Measurements from ENCODE around the gene EXOC6.

The EXOC6 gene

DNA sequence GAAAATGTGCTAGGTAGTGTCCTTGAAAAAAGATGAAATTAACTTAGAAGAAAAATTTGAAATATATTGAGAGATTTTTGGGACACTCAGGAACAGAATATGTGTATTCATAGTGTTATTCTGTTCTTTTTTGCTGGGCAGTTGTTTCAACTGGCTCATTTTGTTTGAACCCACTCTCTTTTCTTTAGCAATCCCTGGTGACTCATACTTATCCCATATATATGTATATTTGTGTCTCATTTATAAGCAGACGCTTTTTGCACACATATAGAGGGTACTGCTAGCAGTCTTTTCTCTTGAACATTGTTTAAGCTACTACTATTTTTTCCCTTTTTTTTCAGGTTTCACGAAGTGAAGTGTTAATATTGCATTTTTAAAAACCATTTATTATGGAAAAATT lies 1.9 kb downstream of the EXOC6 start:
- Histone ChIP-seq H3K4me3 (ENCODE audit: low read length) (no peak overlapping the region), H3K9me3 (ENCODE audit: control insufficient read depth, low read length) (peaks cover 4% of the 10 kb centered on the region), H3K9ac (ENCODE audit: low read length) (no peak overlapping the region), H3K4me1 (ENCODE audit: control insufficient read depth, insufficient read depth, low read length) (peaks cover 4% of the 10 kb centered on the region), H3K27me3 (replicated peaks; ENCODE audit: control insufficient read depth, insufficient read depth, low read length) (peaks cover 13% of the 10 kb centered on the region), H3K36me3 (ENCODE audit: control insufficient read depth, insufficient read depth, low read length, severe bottlenecking) (no peaks in the 10 kb centered on the region)
- peak; percentile 28 for DNase-seq (ENCODE audit: low read depth)

GRCh38 chr10:92851003-92851402 lies 2.7 kb downstream of the EXOC6 start:
- peaks cover 5% of the 10 kb centered on the region for H3K9me3 ChIP-seq (ENCODE audit: control insufficient read depth, low read length)
- no peak for DNase-seq (ENCODE audit: low read depth)
- no peak overlapping the region for H3K4me3 ChIP-seq (ENCODE audit: low read length)
- H3K4me1 ChIP-seq (ENCODE audit: control insufficient read depth, insufficient read depth, low read length), result peaks cover 4% of the 10 kb centered on the region
- H3K36me3 ChIP-seq (ENCODE audit: control insufficient read depth, insufficient read depth, low read length, severe bottlenecking), result no peaks in the 10 kb centered on the region
- H3K27me3 ChIP-seq (replicated peaks; ENCODE audit: control insufficient read depth, insufficient read depth, low read length), result peaks cover 13% of the 10 kb centered on the region
- H3K9ac ChIP-seq (ENCODE audit: low read length), result no peak overlapping the region

- Histone ChIP-seq H3K4me3 (ENCODE audit: low read length) (no peak overlapping the region), H3K36me3 (ENCODE audit: control insufficient read depth, insufficient read depth, low read length, severe bottlenecking) (no peaks in the 10 kb centered on the region), H3K9ac (ENCODE audit: low read length) (no peak overlapping the region), H3K4me1 (ENCODE audit: control insufficient read depth, insufficient read depth, low read length) (no peaks in the 10 kb centered on the region), H3K9me3 (ENCODE audit: control insufficient read depth, low read length) (peaks cover 42% of the 10 kb centered on the region), H3K27me3 (replicated peaks; ENCODE audit: control insufficient read depth, insufficient read depth, low read length) (no peaks in the 10 kb centered on the region)
- no peak for DNase-seq (ENCODE audit: low read depth)
Measured at GRCh38 chr10:92855560-92855959, 7.2 kb downstream of the EXOC6 start.

- H3K36me3 ChIP-seq (ENCODE audit: control insufficient read depth, insufficient read depth, low read length, severe bottlenecking), result no peaks in the 10 kb centered on the region
- DNase-seq (ENCODE audit: low read depth), result no peak
- no peaks in the 10 kb centered on the region for H3K27me3 ChIP-seq (replicated peaks; ENCODE audit: control insufficient read depth, insufficient read depth, low read length)
- H3K9ac ChIP-seq (ENCODE audit: low read length), result no peak overlapping the region
- no peaks in the 10 kb centered on the region for H3K4me1 ChIP-seq (ENCODE audit: control insufficient read depth, insufficient read depth, low read length)
- H3K4me3 ChIP-seq (ENCODE audit: low read length), result no peak overlapping the region
- H3K9me3 ChIP-seq (ENCODE audit: control insufficient read depth, low read length), result peaks cover 42% of the 10 kb centered on the region
Measured at GRCh38 chr10:92857904-92858514, 9.7 kb downstream of the EXOC6 start.

- no peak overlapping the region for H3K4me3 ChIP-seq (ENCODE audit: low read length)
- H3K9me3 ChIP-seq (ENCODE audit: control insufficient read depth, low read length), result no peaks in the 10 kb centered on the region
- no peaks in the 10 kb centered on the region for H3K27me3 ChIP-seq (replicated peaks; ENCODE audit: control insufficient read depth, insufficient read depth, low read length)
- H3K9ac ChIP-seq (ENCODE audit: low read length), result no peak overlapping the region
- no peaks in the 10 kb centered on the region for H3K4me1 ChIP-seq (ENCODE audit: control insufficient read depth, insufficient read depth, low read length)
- H3K36me3 ChIP-seq (ENCODE audit: control insufficient read depth, insufficient read depth, low read length, severe bottlenecking), result no peaks in the 10 kb centered on the region
- no peak for DNase-seq (ENCODE audit: low read depth)
Measured at GRCh38 chr10:92867235-92867634, 18.9 kb downstream of the EXOC6 start.

DNA sequence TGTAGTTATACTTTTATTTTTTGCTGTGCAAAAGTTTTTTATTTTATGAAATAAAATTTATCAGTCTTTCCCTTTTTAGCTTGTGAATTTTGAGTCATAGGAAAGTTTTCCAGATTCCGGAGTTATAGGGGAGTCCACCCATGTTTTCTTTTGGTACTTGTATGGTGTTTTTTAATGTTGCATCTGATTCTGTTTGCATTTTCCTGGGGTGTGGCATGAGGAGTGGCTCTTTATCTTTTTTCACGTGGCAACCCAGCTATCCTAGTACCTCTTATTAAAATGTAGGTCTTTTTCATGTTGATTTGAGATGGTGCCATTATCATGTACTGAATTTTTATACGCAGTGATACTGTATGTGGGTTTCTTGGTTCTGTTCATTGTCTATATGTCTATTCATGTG lies 19.7 kb downstream of the EXOC6 start:
- H3K9me3 ChIP-seq (ENCODE audit: control insufficient read depth, low read length), result no peaks in the 10 kb centered on the region
- H3K27me3 ChIP-seq (replicated peaks; ENCODE audit: control insufficient read depth, insufficient read depth, low read length), result no peaks in the 10 kb centered on the region
- H3K36me3 ChIP-seq (ENCODE audit: control insufficient read depth, insufficient read depth, low read length, severe bottlenecking), result no peaks in the 10 kb centered on the region
- no peak for DNase-seq (ENCODE audit: low read depth)
- no peaks in the 10 kb centered on the region for H3K4me1 ChIP-seq (ENCODE audit: control insufficient read depth, insufficient read depth, low read length)
- no peak overlapping the region for H3K4me3 ChIP-seq (ENCODE audit: low read length)
- H3K9ac ChIP-seq (ENCODE audit: low read length), result no peak overlapping the region

GRCh38 chr10:92868557-92868956 lies 20.2 kb downstream of the EXOC6 start:
- Histone ChIP-seq H3K4me1 (ENCODE audit: control insufficient read depth, insufficient read depth, low read length) (no peaks in the 10 kb centered on the region), H3K9me3 (ENCODE audit: control insufficient read depth, low read length) (no peaks in the 10 kb centered on the region), H3K9ac (ENCODE audit: low read length) (no peak overlapping the region), H3K27me3 (replicated peaks; ENCODE audit: control insufficient read depth, insufficient read depth, low read length) (no peaks in the 10 kb centered on the region), H3K36me3 (ENCODE audit: control insufficient read depth, insufficient read depth, low read length, severe bottlenecking) (no peaks in the 10 kb centered on the region), H3K4me3 (ENCODE audit: low read length) (no peak overlapping the region)
- no peak for DNase-seq (ENCODE audit: low read depth)

GRCh38 chr10:92873029-92873428 lies 24.7 kb downstream of the EXOC6 start:
- H3K27me3 ChIP-seq (replicated peaks; ENCODE audit: control insufficient read depth, insufficient read depth, low read length), result no peaks in the 10 kb centered on the region
- DNase-seq (ENCODE audit: low read depth), result no peak
- no peaks in the 10 kb centered on the region for H3K4me1 ChIP-seq (ENCODE audit: control insufficient read depth, insufficient read depth, low read length)
- H3K9ac ChIP-seq (ENCODE audit: low read length), result no peak overlapping the region
- H3K9me3 ChIP-seq (ENCODE audit: control insufficient read depth, low read length), result no peaks in the 10 kb centered on the region
- H3K36me3 ChIP-seq (ENCODE audit: control insufficient read depth, insufficient read depth, low read length, severe bottlenecking), result no peaks in the 10 kb centered on the region
- no peak overlapping the region for H3K4me3 ChIP-seq (ENCODE audit: low read length)

DNA sequence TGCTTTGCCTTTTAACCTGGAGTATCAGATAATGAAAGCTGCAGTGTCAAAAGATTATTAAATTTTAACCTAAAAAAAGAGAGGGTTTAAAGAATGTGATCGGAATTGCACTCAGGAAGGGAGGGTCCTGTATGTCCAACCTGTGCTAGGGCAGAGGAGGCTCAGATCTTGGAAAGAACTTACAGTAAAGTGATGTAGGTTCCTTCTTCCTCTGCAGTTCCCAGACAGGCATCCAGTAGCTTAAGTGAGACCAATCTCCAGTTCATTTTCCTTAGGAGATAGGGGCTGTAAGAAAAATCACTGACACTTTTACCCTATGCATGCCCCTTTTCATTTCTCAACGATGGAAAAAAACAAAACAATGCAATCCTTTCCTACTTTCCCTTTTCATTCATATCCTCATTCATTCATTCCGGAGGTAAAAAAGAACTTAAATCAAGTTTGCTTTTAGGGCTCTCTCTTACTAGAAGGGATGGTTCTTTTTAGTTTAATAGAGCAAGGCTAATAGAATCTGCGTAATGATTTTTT lies 28.3 kb downstream of the EXOC6 start:
- Histone ChIP-seq H3K9me3 (ENCODE audit: control insufficient read depth, low read length) (no peaks in the 10 kb centered on the region), H3K4me3 (ENCODE audit: low read length) (no peak overlapping the region), H3K27me3 (replicated peaks; ENCODE audit: control insufficient read depth, insufficient read depth, low read length) (no peaks in the 10 kb centered on the region), H3K4me1 (ENCODE audit: control insufficient read depth, insufficient read depth, low read length) (no peaks in the 10 kb centered on the region), H3K9ac (ENCODE audit: low read length) (no peak overlapping the region), H3K36me3 (ENCODE audit: control insufficient read depth, insufficient read depth, low read length, severe bottlenecking) (no peaks in the 10 kb centered on the region)
- no peak for DNase-seq (ENCODE audit: low read depth)

- H3K4me1 ChIP-seq (ENCODE audit: control insufficient read depth, insufficient read depth, low read length), result no peaks in the 10 kb centered on the region
- H3K27me3 ChIP-seq (replicated peaks; ENCODE audit: control insufficient read depth, insufficient read depth, low read length), result no peaks in the 10 kb centered on the region
- no peak overlapping the region for H3K9ac ChIP-seq (ENCODE audit: low read length)
- peak; percentile 83 for DNase-seq (ENCODE audit: low read depth)
- H3K4me3 ChIP-seq (ENCODE audit: low read length), result no peak overlapping the region
- no peaks in the 10 kb centered on the region for H3K9me3 ChIP-seq (ENCODE audit: control insufficient read depth, low read length)
- H3K36me3 ChIP-seq (ENCODE audit: control insufficient read depth, insufficient read depth, low read length, severe bottlenecking), result no peaks in the 10 kb centered on the region
Measured at GRCh38 chr10:92880233-92880861, 32.0 kb downstream of the EXOC6 start.

GRCh38 chr10:92880917-92881316 lies 32.6 kb downstream of the EXOC6 start:
- Histone ChIP-seq H3K9me3 (ENCODE audit: control insufficient read depth, low read length) (no peaks in the 10 kb centered on the region), H3K27me3 (replicated peaks; ENCODE audit: control insufficient read depth, insufficient read depth, low read length) (no peaks in the 10 kb centered on the region), H3K4me3 (ENCODE audit: low read length) (no peak overlapping the region), H3K4me1 (ENCODE audit: control insufficient read depth, insufficient read depth, low read length) (no peaks in the 10 kb centered on the region), H3K9ac (ENCODE audit: low read length) (no peak overlapping the region), H3K36me3 (ENCODE audit: control insufficient read depth, insufficient read depth, low read length, severe bottlenecking) (no peaks in the 10 kb centered on the region)
- DNase-seq (ENCODE audit: low read depth), result no peak

Data from adipocyte (in vitro differentiated cells).